Measurements from ENCODE around the gene FARP1. TPM values are rescaled to one million over a fixed set of nuclear protein-coding genes. Genes with fewer than 3 reads are reported as not detected.

The FARP1 gene
- total and polyA plus RNA-seq, 2 of the 8 experiments (the other 6 are each of a cell fraction or from before 2014, with no cell fraction given) = 24.7 to 104 TPM

DNA sequence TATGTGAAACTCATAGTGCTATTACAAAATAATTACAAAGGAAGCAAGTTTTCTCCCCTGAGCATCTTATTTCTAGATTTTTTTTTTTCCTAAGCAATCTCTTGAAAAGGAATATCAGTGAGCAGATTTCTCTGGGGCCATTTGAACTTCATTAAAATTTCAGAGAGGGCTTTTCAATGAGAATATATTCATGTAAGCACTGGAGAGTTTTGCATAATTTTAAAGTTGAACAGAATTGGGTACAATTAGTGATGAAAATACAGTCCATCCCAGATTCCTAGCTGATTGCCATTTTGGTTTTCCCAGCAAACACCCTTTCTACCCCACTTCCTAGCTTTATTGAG is 101.0 kb downstream of the FARP1 start:
- TF ChIP-seq SUZ12 (IDR thresholded peaks at IDR 0.05; ENCODE audit: low read length) = no peak
- no peak for TF ChIP-seq BRCA1 (IDR thresholded peaks at IDR 0.05; ENCODE audit: low read depth, low read length)
- TF ChIP-seq NRF1 (IDR thresholded peaks at IDR 0.05; ENCODE audit: low read depth, low read length) = no peak
- no peak for TF ChIP-seq HDAC6 (IDR thresholded peaks at IDR 0.05; ENCODE audit: low read depth, low read length)
- no peak for TF ChIP-seq KDM4A (IDR thresholded peaks at IDR 0.05; ENCODE audit: low read depth, low read length, severe bottlenecking)
- TF ChIP-seq NANOG (IDR thresholded peaks at IDR 0.05; ENCODE audit: insufficient read depth, low read depth, low read length, poor library complexity, severe bottlenecking) = no peak
- no peak for TF ChIP-seq GTF2F1 (IDR thresholded peaks at IDR 0.05; ENCODE audit: borderline replicate concordance, low read depth, low read length)
- no peak for TF ChIP-seq CHD1 (IDR thresholded peaks at IDR 0.05; ENCODE audit: low read depth, low read length)
- TF ChIP-seq BCL11A (IDR thresholded peaks at IDR 0.05; ENCODE audit: low read depth in 2 of 2, low read length in 2 of 2) = no peak
- TF ChIP-seq RFX5 (IDR thresholded peaks at IDR 0.05; ENCODE audit: borderline replicate concordance, low read depth, low read length) = no peak
- ChIA-PET POLR2A (ENCODE audit: partially characterized antibody) (interaction anchor here (1.4 kb wide), 1 partner anchor 9 kb away, joined by 5 read pairs; no protein-coding TSS in a partner anchor), CTCF (ENCODE audit: partially characterized antibody) (interaction anchor here (0.7 to 0.9 kb wide), 3 partner anchors 17 to 106 kb away, joined by 3 to 4 read pairs (median 4); no protein-coding TSS in a partner anchor)
- Histone ChIP-seq H3K27ac (ENCODE audit: low read depth, low read length) (no peak overlapping the region), H2BK12ac (ENCODE audit: low read depth, low read length) (no peak overlapping the region), H3K27me3 (replicated peaks in 1 of 4; ENCODE audit: control insufficient read depth in 3 of 4, extremely low read depth in 1 of 4, insufficient read depth in 3 of 4, low read length in 3 of 4) (no peaks in the 10 kb centered on the region), H2AFZ (ENCODE audit: low read length) (no peak overlapping the region), H3K14ac (ENCODE audit: insufficient read length) (no peak overlapping the region), H3K9me3 (ENCODE audit: insufficient read depth in 2 of 2, low read depth in 1 of 2, low read length in 1 of 2) (no peaks in the 10 kb centered on the region), H3K79me1 (ENCODE audit: low read depth, low read length) (peaks cover 3% of the 10 kb centered on the region; the same call in 1 of the 2 replicates), H2AK5ac (ENCODE audit: low read depth, low read length) (no peak overlapping the region), H3K9ac (replicated peaks in 1 of 4; ENCODE audit: extremely low read depth in 1 of 4, low read depth in 3 of 4, low read length in 3 of 4) (no peak overlapping the region), H3K4me2 (ENCODE audit: insufficient read depth in 1 of 2, low read depth in 2 of 2, low read length in 2 of 2) (no peak overlapping the region), H3K56ac (replicated peaks; ENCODE audit: insufficient read length, low read depth, low read length) (no peak overlapping the region), H3K18ac (ENCODE audit: extremely low read depth, low read length) (no peak overlapping the region), H4K20me1 (replicated peaks in 1 of 2; ENCODE audit: control insufficient read depth in 1 of 2, insufficient read depth in 2 of 2, low read length in 2 of 2) (peaks cover 0 to 3% of the 10 kb centered on the region in 2 experiments), H3K36me3 (ENCODE audit: control insufficient read depth in 2 of 4, insufficient read depth in 4 of 4, low read length in 3 of 4) (no peaks in the 10 kb centered on the region), H2BK15ac (ENCODE audit: low read length) (no peak overlapping the region), H3K23me2 (ENCODE audit: low read depth, low read length) (0 out of 2 replicates have a peak, but pooled peaks cover 2% of the 10 kb centered on the region), H2BK120ac (replicated peaks; ENCODE audit: low read depth, low read length) (no peak overlapping the region), H3K79me2 (ENCODE audit: control insufficient read depth in 1 of 2, insufficient read depth in 2 of 2, low read length in 2 of 2) (peaks cover 0 to 35% of the 10 kb centered on the region in 2 experiments; a peak in 2 of 4 replicates), H2BK5ac (ENCODE audit: low read depth, low read length) (no peak overlapping the region), H3K23ac (ENCODE audit: insufficient read length) (no peak overlapping the region), H3K4me3 (ENCODE audit: extremely low read depth in 1 of 4, insufficient read depth in 2 of 4, low read depth in 3 of 4, low read length in 4 of 4) (no peak overlapping the region), H3K4me1 (replicated peaks in 1 of 4; ENCODE audit: control insufficient read depth in 3 of 4, insufficient read depth in 4 of 4, low read length in 3 of 4) (peaks cover 5 to 10% (median 8%) of the 10 kb centered on the region in 4 experiments; a peak in 6 of 7 replicates), H3K4ac (replicated peaks; ENCODE audit: insufficient read length, low read depth, low read length) (no peak overlapping the region), H4K8ac (ENCODE audit: extremely low read depth, insufficient read depth, low read length) (no peak overlapping the region), H4K91ac (replicated peaks; ENCODE audit: insufficient read length, low read length) (no peak overlapping the region), H2BK20ac (ENCODE audit: low read length) (no peak overlapping the region), H4K5ac (ENCODE audit: insufficient read length, low read depth, low read length) (no peak overlapping the region)
- DNase-seq (ENCODE audit: low read depth in 1 of 2, low spot score in 2 of 2) = no peak
- FAIRE-seq = no peak

Data from H1 (cell line).